ENCODE results near the gene ASIC3. TPM values are rescaled to one million over a fixed set of nuclear protein-coding genes. Genes with fewer than 3 reads are reported as not detected.

The ASIC3 gene
- total and polyA plus RNA-seq, 3 donors from 2014 or later: 20.8 to 37.9 (median 27.5) TPM

GRCh38 chr7:151077705-151078232 is 29.4 kb downstream of the ASIC3 start:
- Histone ChIP-seq H3K27me3 (no peaks in the 10 kb centered on the region), H3K4me3 (no peak overlapping the region), H3K27ac (peak overlapping the region in 1 of 2 donors; percentile 44), H3K9me3 (no peaks in the 10 kb centered on the region), H3K4me1 (peaks cover 38% of the 10 kb centered on the region), H3K36me3 (ENCODE audit: low read depth, missing control alignments) (no peaks in the 10 kb centered on the region)
- no peak for DNase-seq
- intact Hi-C loops (cut with DNase I; ENCODE audit: low total_unique reads): no loop called here
- 77 to 81% methylated on average over 7 to 10 of the region's 10 CpGs for WGBS, 2 donors
- TF ChIP-seq POLR2A (IDR thresholded peaks at IDR 0.05): no peak
- TF ChIP-seq CTCF (IDR thresholded peaks at IDR 0.05): no peak

- H3K27me3 ChIP-seq: no peaks in the 10 kb centered on the region
- DNase-seq: no peak
- WGBS, 2 donors: 27 to 41% methylated on average over 16 to 22 of the region's 22 CpGs
- peaks cover 39% of the 10 kb centered on the region for H3K4me1 ChIP-seq
- peak overlapping the region in 1 of 2 donors; percentile 44 for H3K27ac ChIP-seq
- TF ChIP-seq CTCF (IDR thresholded peaks at IDR 0.05) (no peak), POLR2A (IDR thresholded peaks at IDR 0.05) (no peak)
- H3K36me3 ChIP-seq (ENCODE audit: low read depth, missing control alignments): no peaks in the 10 kb centered on the region
- H3K9me3 ChIP-seq: no peaks in the 10 kb centered on the region
- intact Hi-C loops (cut with DNase I; ENCODE audit: low total_unique reads): no loop called here
- H3K4me3 ChIP-seq: no peak overlapping the region
Observed at GRCh38 chr7:151078233-151079040, 30.1 kb downstream of the ASIC3 start.

GRCh38 chr7:151079199-151079910 is 31.0 kb downstream of the ASIC3 start:
- peak overlapping the region in 1 of 2 donors; percentile 90 for H3K4me3 ChIP-seq
- WGBS, 2 donors: 46 to 60% methylated on average over 21 to 27 of the region's 27 CpGs
- H3K4me1 ChIP-seq: peaks cover 39% of the 10 kb centered on the region
- intact Hi-C loops (cut with DNase I; ENCODE audit: low total_unique reads): no loop called here
- DNase-seq: no peak
- no peaks in the 10 kb centered on the region for H3K9me3 ChIP-seq
- no peak for TF ChIP-seq POLR2A (IDR thresholded peaks at IDR 0.05)
- TF ChIP-seq CTCF (IDR thresholded peaks at IDR 0.05): no peak
- H3K36me3 ChIP-seq (ENCODE audit: low read depth, missing control alignments): no peaks in the 10 kb centered on the region
- H3K27ac ChIP-seq: no peak overlapping the region
- H3K27me3 ChIP-seq: no peaks in the 10 kb centered on the region

- WGBS, 2 donors: 0 to 1% methylated on average over 15 to 31 of the region's 31 CpGs
- intact Hi-C loops (cut with DNase I; ENCODE audit: low total_unique reads): no loop called here
- Histone ChIP-seq H3K27me3 (no peaks in the 10 kb centered on the region), H3K9me3 (no peaks in the 10 kb centered on the region), H3K4me1 (peaks cover 39% of the 10 kb centered on the region), H3K36me3 (ENCODE audit: low read depth, missing control alignments) (no peaks in the 10 kb centered on the region), H3K27ac (peak overlapping the region; percentile 94 to 97), H3K4me3 (peak overlapping the region; percentile 81 to 90)
- no peak for TF ChIP-seq CTCF (IDR thresholded peaks at IDR 0.05)
- no peak for DNase-seq
Observed at GRCh38 chr7:151080067-151080521, 31.8 kb downstream of the ASIC3 start.
